ENCODE measurements around the gene KL. TPM values are rescaled to one million over a fixed set of nuclear protein-coding genes. Genes with fewer than 3 reads are reported as not detected.

The KL gene
- total RNA-seq (2021; fragmentation: NEBNext Ultra II Directional; extraction: Animal tissue kit (Norgen Biotek cat#: 25700)): under 1 TPM in 1 of 6 experiments, not detected in 5; 0.07 TPM
- long read RNA-seq: 0 reads

GRCh38 chr13:33016414-33017322 is at the start of gene KL:
Gene KL, plus strand, starts transcription at chr13:33016423. Its CDS starts 18 bp downstream, at chr13:33016441.
- Mint-ChIP-seq H3K4me3 (no peak within 1 kb of the TSS), H3K9me3 (no peaks in the 10 kb centered on the region), H3K27ac (no peak within 1 kb of the TSS), H3K27me3 (ENCODE audit: insufficient read depth) (peaks cover 36% of the 10 kb centered on the region), H3K4me1 (ENCODE audit: low read depth) (peaks cover 9% of the 10 kb centered on the region), H3K36me3 (ENCODE audit: low read depth) (no peaks in the 10 kb centered on the region)
- TF ChIP-seq CTCF (IDR thresholded peaks at IDR 0.05): no peak
- no peak for DNase-seq

- Mint-ChIP-seq H3K4me1 (ENCODE audit: low read depth) (peaks cover 20% of the 10 kb centered on the region), H3K27ac (no peak overlapping the region), H3K9me3 (no peaks in the 10 kb centered on the region), H3K36me3 (ENCODE audit: low read depth) (no peaks in the 10 kb centered on the region), H3K27me3 (ENCODE audit: insufficient read depth) (no peaks in the 10 kb centered on the region; the same call in 1 of the 2 replicates), H3K4me3 (no peak overlapping the region)
- DNase-seq: no peak
- TF ChIP-seq CTCF (IDR thresholded peaks at IDR 0.05): no peak
These were observed 48.5 kb upstream of the KL start for GRCh38 chr13:32967584-32968182.

GRCh38 chr13:32968316-32968715 is 47.9 kb upstream of the KL start:
- H3K4me3 Mint-ChIP-seq: no peak overlapping the region
- no peaks in the 10 kb centered on the region; the same call in 1 of the 2 replicates for H3K27me3 Mint-ChIP-seq (ENCODE audit: insufficient read depth)
- no peaks in the 10 kb centered on the region for H3K9me3 Mint-ChIP-seq
- no peak overlapping the region for H3K27ac Mint-ChIP-seq
- no peak for TF ChIP-seq CTCF (IDR thresholded peaks at IDR 0.05)
- peaks cover 20% of the 10 kb centered on the region for H3K4me1 Mint-ChIP-seq (ENCODE audit: low read depth)
- H3K36me3 Mint-ChIP-seq (ENCODE audit: low read depth): no peaks in the 10 kb centered on the region
- no peak for DNase-seq

- H3K4me1 Mint-ChIP-seq (ENCODE audit: low read depth): peaks cover 20% of the 10 kb centered on the region
- H3K4me3 Mint-ChIP-seq: peak overlapping the region; percentile 85; the same call in 1 of the 2 replicates
- no peaks in the 10 kb centered on the region for H3K9me3 Mint-ChIP-seq
- no peaks in the 10 kb centered on the region; the same call in 1 of the 2 replicates for H3K27me3 Mint-ChIP-seq (ENCODE audit: insufficient read depth)
- H3K27ac Mint-ChIP-seq: no peak overlapping the region
- TF ChIP-seq CTCF (IDR thresholded peaks at IDR 0.05): no peak
- H3K36me3 Mint-ChIP-seq (ENCODE audit: low read depth): no peaks in the 10 kb centered on the region
- DNase-seq: no peak
These were observed 47.4 kb upstream of the KL start for GRCh38 chr13:32968793-32969192.

GRCh38 chr13:32969516-32969941 is 46.7 kb upstream of the KL start:
- peaks cover 20% of the 10 kb centered on the region for H3K4me1 Mint-ChIP-seq (ENCODE audit: low read depth)

More at GRCh38 chr13:32969516-32969941, 46.7 kb upstream of the KL start:
- Mint-ChIP-seq H3K9me3 (no peaks in the 10 kb centered on the region), H3K27me3 (ENCODE audit: insufficient read depth) (no peaks in the 10 kb centered on the region; the same call in 1 of the 2 replicates), H3K27ac (peak overlapping the region; percentile 85), H3K4me3 (peak overlapping the region; percentile 85), H3K36me3 (ENCODE audit: low read depth) (no peaks in the 10 kb centered on the region)
- TF ChIP-seq CTCF (IDR thresholded peaks at IDR 0.05): no peak
- peak; percentile 30 for DNase-seq
